ENCODE data around the gene SIRT4. TPM values are rescaled to one million over a fixed set of nuclear protein-coding genes. Genes with fewer than 3 reads are reported as not detected.

Gene SIRT4
- total RNA-seq, 1 experiment from 2014 or later = 2.1 TPM

- no peak for DNase-seq
- no peak overlapping the region for H2BK5ac ChIP-seq (ENCODE audit: insufficient read length, low read length)
- no peak overlapping the region for H3K14ac ChIP-seq (ENCODE audit: insufficient read depth, low read length)
- no peaks in the 10 kb centered on the region for H3K9me3 ChIP-seq (ENCODE audit: control insufficient read depth, low read depth, low read length)
- Mint-ChIP-seq H3K4me1 (peaks cover 5 to 7% of the 10 kb centered on the region in 2 experiments; a peak in 3 of 4 replicates), H3K27ac (no peak overlapping the region), H3K9me3 (no peaks in the 10 kb centered on the region), H3K4me3 (no peak overlapping the region), H3K27me3 (ENCODE audit: low read depth) (peaks cover 16% of the 10 kb centered on the region), H3K36me3 (ENCODE audit: insufficient read depth in 1 of 3, low read depth in 3 of 3) (no peaks in the 10 kb centered on the region)
- no peak overlapping the region for H3K18ac ChIP-seq (ENCODE audit: insufficient read length, low read depth, low read length)
- no peaks in the 10 kb centered on the region for H3K23me2 ChIP-seq (ENCODE audit: insufficient read length, low read depth, low read length, poor library complexity, severe bottlenecking)
- no peak overlapping the region for H2AK5ac ChIP-seq (ENCODE audit: insufficient read length, low read length)
- H3K56ac ChIP-seq (ENCODE audit: insufficient read length, low read depth, low read length) = no peak overlapping the region
- H2BK15ac ChIP-seq (ENCODE audit: low read depth, low read length) = no peak overlapping the region
- H3K79me2 ChIP-seq (ENCODE audit: insufficient read depth, low read length) = no peaks in the 10 kb centered on the region
- H3K79me1 ChIP-seq (ENCODE audit: insufficient read depth, low read depth, low read length, poor library complexity, severe bottlenecking) = no peaks in the 10 kb centered on the region
- H2BK20ac ChIP-seq (ENCODE audit: low read depth, low read length, poor library complexity, severe bottlenecking) = no peak overlapping the region
- no peak overlapping the region for H3K27ac ChIP-seq (ENCODE audit: insufficient read length, low read depth, low read length)
- no CpG with 5 or more reads among the region's 4 CpGs for WGBS (ENCODE audit: extremely low coverage, insufficient read length, low lambda C conversion rate)
- no peak overlapping the region for H3K4me2 ChIP-seq (ENCODE audit: insufficient read depth, insufficient read length, low read length)
- H4K5ac ChIP-seq (ENCODE audit: insufficient read length, low read depth, low read length) = no peak overlapping the region
- no peaks in the 10 kb centered on the region for H4K20me1 ChIP-seq (ENCODE audit: control insufficient read depth, insufficient read depth, insufficient read length)
- no peak overlapping the region for H3K9ac ChIP-seq (ENCODE audit: extremely low read depth, insufficient read length, low read length)
- no peak overlapping the region for H3K23ac ChIP-seq (ENCODE audit: insufficient read length, low read depth, low read length)
- no peak overlapping the region for H3T11ph ChIP-seq (ENCODE audit: low read length)
- no peak overlapping the region for H2BK120ac ChIP-seq (ENCODE audit: low read depth, low read length, poor library complexity, severe bottlenecking)
- no peaks in the 10 kb centered on the region for H3K4me1 ChIP-seq (ENCODE audit: insufficient read depth, low read length)
- no peaks in the 10 kb centered on the region for H3K27me3 ChIP-seq (ENCODE audit: insufficient read depth, low read length)
- no peak overlapping the region for H2BK12ac ChIP-seq (ENCODE audit: insufficient read length, low read depth, low read length)
- no peak overlapping the region for H4K8ac ChIP-seq (replicated peaks; ENCODE audit: insufficient read length, low read depth, low read length)
- TF ChIP-seq, protein P1, sequence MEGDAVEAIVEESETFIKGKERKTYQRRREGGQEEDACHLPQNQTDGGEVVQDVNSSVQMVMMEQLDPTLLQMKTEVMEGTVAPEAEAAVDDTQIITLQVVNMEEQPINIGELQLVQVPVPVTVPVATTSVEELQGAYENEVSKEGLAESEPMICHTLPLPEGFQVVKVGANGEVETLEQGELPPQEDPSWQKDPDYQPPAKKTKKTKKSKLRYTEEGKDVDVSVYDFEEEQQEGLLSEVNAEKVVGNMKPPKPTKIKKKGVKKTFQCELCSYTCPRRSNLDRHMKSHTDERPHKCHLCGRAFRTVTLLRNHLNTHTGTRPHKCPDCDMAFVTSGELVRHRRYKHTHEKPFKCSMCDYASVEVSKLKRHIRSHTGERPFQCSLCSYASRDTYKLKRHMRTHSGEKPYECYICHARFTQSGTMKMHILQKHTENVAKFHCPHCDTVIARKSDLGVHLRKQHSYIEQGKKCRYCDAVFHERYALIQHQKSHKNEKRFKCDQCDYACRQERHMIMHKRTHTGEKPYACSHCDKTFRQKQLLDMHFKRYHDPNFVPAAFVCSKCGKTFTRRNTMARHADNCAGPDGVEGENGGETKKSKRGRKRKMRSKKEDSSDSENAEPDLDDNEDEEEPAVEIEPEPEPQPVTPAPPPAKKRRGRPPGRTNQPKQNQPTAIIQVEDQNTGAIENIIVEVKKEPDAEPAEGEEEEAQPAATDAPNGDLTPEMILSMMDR (conservative IDR thresholded peaks at IDR 0.05) = no peak
- no peak overlapping the region for H4K91ac ChIP-seq (ENCODE audit: insufficient read length, low read depth, low read length)
- H2AFZ ChIP-seq (ENCODE audit: low read length) = no peak overlapping the region
- no peak overlapping the region for H3K4ac ChIP-seq (ENCODE audit: low read depth, low read length)
Measured at GRCh38 chr12:120328228-120328627, 26.1 kb downstream of the SIRT4 start.

Measured in H9 (cell line).